Inferior parietal cortex (tissue), 1 donor: ENCODE data around the gene SLC1A4.
"Not testable (repeated sequence)": the region's sequence is repeated elsewhere in the genome, so short reads cannot be mapped to it uniquely, and the experiment has no call there.

ENCODE experiments used
- DNase-seq: peaks from one replicate; pipeline ENCODE4 v3.0.0-alpha.2; 2016; ENCODE audit errors: extremely low spot score

SLC1A4 gene

DNA sequence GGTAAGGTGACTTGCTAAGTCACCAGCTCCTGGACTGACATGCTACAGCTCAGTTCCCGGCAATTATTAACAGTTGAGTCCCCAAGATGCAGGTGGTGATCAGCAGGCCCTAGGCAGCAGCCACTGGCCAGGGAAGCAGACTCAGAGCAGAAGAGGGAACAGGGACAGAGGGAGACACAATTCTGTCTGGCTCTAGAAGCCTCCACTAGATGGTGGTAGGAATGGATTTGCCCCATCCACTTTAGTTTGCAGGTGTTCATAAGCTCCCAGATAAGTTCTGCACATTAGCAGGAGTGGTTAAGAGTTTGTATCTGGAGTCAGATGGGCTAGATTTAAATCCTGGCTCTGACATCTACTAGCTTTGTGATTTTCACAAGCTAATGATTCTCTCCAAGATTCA, 25.5 kb upstream of the SLC1A4 start:
- no peak for DNase-seq

DNA sequence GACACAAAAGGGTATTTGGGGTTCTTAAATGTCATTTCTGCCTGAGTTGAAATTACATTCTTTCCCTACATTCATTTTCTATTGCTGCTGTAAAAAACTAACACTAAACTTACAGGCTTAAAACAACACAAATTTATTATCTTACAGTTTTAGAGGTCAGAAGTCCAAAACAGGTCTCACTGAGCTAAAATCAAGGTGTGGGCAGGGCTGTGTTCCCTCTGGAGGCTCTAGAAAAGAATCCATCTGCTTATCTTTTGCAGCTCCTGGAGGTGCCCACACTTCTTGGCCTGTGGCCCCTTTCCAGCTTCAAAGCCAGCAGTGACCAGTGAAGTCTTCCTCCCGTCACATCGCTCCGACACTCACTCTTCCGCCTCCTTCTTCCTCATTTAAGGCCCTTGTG, 23.2 kb upstream of the SLC1A4 start:
- no peak for DNase-seq

DNA sequence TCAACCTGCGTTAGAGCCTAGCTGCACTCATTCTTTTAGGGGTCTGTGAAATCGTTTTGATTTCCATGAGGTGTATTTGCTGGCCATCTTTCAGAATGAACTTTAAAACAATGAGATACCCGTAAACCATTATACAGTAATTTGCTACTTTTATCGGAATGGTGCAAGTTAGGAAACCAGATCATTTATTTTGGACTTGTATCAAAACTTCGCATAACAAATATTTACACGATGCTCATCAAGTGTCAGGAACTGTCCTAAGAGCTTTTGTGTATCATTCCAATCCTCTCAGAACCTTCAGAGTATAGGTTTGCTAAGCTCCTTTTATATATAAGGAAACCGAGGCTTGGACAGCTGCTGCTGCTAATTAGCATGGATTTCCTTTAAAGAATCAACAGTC, 22.4 kb upstream of the SLC1A4 start:
- no peak for DNase-seq

DNA sequence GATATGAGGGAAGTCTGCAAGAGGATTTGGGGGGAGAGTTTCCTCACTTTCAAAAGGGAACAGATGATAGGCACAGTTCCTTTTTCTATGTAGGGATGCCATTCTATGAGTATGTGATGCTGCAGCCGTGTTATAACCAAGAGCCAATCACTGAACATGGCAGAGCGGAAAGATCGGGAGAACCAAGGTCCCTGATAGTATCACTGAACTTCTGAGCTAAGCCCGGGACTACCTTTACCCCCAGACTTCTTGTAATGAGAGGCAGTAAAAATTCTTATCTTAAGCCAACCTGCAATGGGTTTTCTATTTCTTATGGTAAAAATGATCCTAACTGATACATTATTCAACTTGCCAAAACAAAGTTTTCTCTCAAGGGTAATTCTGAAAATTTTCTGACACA, 21.6 kb upstream of the SLC1A4 start:
- no peak for DNase-seq

DNA sequence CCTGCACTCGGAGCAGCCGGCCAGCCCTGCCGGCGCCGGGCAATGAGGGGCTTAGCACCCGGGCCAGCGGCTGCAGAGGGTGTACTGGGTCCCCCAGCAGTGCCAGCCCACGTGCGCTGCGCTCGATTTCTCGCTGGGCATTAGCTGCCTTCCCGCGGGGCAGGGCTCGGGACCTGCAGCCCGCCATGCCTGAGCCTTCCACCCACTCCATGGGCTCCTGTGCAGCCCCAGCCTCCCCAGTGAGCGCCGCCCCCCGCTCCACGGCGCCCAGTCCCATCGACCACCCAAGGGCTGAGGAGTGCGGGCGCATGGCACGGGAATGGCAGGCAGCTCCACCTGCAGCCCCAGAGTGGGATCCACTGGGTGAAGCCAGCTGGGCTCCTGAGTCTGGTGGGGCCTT, 20.1 kb upstream of the SLC1A4 start:
- DNase-seq, result not testable (repeated sequence)

DNA sequence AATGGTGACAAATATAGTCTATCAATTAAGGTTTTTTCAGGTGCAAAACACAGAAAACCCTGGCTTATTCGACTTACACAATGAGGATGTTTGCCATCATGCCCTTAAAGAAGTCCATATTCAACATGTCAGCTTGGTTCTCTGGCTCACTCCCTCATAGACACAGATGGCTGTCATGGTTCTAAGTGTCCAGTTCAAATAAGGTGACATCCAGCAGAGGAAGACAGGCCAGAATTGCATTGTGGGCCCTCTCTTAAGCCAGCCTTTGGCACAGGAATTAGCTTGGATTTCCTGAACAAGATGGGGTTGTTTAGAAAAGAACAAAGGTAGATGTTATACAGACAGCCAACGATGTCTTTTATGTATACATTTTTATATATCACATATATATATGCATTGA, 18.7 kb upstream of the SLC1A4 start:
- DNase-seq, result no peak

DNA sequence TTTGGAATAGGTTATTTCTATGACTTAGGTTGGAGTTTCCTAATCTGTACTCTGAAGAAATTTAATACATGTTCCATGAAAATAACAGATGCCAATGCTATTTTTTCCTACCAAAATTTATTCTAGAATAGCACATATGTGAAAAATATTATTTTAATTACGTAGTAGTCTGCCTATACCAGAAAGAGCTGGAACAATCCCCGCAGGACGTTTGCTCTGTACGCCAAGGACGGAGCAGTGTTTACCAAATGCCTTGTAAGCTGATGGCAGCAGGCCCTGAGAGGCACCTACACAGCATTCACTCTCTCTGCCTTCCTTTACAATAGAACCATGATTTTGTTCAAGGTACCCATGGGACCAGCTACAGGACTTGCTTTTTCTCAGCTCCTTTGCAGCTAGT, 16.8 kb upstream of the SLC1A4 start:
- no peak for DNase-seq

DNA sequence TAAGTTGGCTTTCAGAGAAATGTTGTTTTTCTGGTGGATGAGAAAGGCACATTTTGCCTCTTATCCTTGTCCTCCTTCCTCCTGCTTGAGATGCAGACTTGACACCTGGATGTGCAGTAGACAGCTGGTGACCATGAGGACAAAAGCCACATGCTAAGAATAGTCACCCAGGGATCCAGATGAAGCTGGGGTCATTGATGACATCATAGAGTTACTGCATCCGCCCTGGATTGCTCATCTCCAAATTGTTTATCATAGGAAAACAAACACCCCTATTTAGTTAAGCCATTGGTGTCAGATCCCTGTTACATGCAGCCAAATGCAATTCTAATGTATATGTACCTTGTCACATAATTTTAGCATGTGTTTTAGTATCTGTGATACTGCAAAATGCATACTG, 16.3 kb upstream of the SLC1A4 start:
- no peak for DNase-seq

DNA sequence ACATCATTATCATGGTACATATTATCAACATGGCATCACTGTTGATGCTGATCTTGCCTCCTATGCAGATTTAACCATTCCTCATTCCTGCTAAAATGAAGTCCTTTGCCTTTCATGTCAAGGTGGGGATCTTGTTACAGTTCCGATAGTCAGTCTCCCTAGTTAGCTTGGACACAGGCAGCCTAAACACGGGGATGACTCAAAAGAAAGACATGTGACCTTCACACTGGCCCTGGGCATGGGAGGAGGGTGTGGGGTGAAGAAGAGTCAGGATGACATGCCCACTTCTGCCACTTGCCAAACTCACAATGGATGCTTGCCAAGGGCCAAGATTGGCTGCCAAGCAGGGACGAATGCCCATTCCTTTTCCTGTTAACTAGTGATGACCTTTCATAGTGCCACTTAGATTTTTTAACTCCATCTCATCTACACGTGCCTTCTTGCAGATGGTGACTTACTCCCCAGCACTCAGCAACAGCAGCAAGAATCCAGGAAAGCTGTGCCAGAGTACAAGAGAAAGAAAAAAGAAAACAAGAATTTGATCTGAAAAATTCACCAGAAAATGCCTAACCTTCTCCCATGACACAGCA, 13.9 kb upstream of the SLC1A4 start:
- DNase-seq, result no peak

DNA sequence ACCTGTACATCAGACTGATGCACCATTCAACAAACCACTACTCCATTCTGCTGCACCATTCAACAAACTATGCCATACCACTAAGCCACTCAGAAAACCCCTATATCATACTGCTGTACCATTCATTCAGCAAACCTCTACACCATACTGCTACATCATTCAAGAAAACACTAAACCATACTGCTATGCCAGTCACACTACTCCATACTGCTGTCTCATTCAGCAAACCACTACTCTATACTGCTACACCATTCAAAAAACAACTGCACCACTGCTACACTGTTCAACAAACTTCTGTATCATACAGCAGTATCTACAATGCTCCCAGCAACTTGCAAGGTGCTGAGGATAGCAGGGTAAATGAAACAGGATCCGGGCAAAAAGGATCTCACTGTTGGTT, 12.9 kb upstream of the SLC1A4 start:
- DNase-seq, result no peak

DNA sequence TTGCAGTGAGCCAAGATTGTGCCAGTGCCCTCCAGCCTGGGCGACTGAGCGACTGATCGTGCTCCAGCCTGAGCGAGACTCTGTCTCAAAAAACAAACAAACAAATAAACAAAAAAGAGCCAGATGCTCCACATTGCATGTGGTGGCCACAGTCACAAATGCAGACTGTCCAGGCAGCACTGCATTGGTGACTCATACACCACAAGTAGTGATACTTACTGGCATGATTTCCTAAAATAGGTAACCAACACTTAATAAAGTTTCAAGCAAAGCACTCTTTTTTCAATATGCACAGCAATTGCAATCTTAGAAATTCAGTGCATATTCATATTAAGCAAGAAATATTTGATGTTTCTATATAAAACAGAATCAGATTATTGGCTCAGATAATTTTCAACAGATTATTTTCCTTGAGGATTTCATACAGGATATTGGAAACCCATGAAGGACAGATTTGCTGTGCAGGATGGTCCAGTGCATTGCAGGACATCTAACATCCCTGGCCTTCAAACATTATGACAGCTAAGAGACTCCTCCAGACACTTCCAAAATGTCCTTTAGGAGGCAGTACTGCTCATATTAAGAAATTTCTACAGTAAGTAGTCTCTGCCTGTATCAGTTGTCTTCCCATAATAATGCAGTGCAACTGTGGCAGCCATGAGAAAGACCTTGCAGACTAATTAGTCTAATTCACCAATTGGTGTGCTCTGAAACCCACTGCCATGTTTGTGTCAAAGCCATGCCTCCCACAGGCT, 10.5 kb upstream of the SLC1A4 start:
- no peak for DNase-seq

DNA sequence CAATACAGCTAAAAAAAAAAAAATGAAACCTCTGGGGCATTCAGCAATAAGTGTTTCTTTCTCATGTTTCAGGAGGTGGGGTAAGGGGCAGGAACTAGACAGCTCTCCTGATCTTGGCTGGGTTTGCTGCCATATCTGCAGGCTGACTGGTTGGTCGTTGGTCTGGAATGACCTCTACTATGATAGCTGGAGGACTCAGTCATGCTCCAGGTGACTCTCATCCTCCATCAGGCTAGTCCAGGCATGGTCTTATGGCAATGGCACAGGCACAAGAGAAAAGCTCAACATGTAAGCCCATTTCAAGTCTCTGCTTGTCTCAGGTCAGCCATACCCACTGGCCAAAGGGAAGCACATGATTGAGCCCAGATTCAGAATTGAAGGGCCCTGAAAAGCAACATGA, 9.5 kb upstream of the SLC1A4 start:
- no peak for DNase-seq

DNA sequence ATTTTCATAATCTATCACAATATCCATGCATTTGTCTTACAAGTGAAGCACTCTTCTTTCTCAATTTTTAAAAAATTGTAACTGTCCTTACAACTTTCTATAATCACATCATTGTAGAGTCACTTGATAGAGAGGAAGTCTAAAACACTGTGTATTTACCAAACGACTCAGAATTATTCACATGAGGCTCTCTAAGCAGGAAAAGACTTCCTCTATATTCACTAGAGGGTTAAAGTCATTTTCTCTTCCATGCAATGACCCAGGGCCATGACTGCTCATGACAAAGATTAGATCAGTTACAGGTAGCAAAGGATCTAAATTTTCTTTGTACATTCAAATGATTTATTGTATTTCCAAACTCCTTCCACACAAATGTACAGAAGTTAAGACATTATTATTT, 9.0 kb upstream of the SLC1A4 start:
- no peak for DNase-seq

DNA sequence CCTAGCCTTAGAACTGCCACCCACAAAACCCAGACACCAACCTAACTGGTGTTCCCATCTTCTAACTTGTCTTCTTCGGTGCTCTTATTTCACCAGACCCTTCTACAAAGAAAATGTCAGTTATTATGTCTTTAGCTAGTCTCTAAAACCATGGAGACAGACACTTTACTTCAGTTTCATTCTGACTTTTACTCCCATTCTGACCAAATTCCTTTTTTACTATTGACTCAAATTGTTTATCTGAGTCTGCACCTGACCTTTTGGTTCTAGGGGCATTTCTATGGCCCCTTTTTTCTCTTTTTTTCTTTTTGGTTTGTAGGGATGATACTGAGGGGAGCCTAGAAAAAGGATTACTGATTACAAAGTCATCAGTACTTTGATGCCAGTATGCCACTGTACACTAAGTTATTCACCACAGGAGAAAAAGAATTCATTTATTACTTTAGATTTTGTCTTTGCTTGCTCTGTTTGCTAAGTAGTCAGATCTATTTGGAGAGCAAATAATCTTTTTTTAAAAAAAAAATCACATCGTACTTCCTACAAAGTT, 6.8 kb upstream of the SLC1A4 start:
- no peak for DNase-seq

DNA sequence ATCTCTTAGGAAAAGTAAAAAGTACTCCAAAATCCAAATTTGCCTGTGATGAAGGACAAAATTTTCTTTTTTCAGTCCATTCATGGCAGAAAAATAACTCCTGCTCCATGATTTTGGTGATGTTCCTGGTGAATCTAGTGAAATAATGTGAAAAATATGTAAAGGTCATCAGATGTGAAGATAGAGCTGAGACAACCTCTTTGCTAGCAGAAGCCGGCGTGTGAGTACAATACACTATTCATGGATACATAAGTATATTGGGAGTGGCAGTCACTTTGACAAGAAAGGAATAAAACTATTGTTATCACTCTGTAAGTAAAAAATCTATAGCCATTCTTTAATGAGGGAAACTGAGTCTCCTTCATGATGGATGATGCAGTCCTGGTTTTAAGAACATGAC, 6.3 kb upstream of the SLC1A4 start:
- DNase-seq, result no peak

DNA sequence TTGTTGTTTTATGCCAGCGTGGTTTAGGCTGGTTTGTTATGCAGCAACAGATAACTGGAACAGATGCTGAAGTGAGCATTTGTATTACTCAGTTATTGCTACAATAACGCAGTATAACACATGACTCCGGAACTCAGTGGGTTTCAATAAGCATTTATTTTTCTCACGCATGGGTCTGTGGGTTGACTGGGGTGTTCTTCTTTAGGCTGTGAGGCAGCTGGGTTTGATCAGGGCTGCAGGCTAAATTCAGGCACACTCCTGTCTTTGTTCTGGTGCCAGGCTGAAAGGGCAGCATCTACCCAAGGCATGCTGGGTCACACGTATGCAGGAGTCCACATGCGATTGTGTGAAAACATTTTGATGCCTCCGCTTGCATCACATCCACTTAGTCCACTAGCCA, 3.8 kb upstream of the SLC1A4 start:
- no peak for DNase-seq

DNA sequence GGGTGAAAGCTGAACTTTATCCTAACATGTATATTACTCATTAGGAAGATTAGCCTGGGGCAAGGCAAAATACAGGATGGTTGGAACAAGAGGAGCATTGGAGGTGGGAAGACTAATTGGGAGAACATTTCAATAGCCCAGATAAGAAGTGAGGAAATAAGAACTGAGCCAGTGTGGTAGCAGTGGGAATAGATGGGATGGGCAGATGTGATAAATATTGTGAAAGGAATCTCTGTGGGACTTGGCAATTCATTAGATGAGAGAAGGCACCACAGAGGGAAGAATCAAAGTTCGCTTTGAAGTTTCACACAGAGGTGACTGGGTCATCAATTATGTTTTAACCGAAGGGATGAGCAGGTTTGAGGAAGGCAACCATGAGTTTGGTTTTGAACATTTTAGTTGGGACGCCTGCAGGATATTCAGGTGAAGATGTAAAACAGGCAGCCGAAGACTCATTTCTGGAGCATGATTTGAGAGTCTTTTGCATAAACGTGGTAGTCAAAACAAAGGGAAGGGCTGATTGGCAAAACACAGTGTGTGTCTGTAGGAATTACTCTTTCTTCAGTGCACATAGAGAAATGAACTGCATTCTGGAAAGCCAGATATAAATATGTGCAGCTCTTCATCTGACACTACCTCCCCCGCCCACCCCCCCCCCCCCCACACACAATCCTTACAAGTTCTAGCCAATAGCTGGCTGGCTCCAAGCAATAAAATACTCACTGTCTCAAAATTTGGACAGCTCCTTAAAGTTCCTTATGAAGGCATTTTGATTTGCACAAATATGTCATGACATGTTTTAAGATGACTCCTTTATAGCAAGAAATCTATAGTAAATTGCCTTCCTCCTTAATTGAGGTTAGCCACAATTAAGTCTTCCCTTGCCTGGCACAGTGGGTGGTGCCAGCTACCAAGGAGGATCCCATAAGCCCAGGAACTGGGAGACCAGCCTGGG, 1.9 kb upstream of the SLC1A4 start:
- DNase-seq, result no peak

DNA sequence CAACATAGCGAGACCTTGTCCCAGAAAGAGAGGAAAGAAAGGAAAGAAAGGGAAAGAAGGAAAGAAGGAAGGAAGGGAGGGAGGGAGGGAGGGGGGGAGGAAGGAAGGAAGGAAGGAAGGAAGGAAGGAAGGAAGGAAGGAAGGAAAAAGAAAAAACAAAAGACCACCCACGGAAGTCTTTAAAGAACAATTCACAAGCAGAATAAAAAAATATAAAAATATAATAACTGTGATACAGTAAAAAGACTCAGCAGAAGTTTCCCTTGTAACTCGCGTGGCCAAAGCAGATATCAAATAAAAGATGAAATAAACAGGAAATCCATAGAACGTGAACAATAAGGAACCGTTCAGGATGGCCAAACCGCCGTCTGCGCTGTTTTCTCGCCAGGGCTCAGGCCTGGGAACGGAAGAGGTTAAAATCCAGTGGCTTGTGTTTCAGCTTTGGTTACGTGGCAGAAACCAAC, 1.2 kb upstream of the SLC1A4 start:
- no peak for DNase-seq

DNA sequence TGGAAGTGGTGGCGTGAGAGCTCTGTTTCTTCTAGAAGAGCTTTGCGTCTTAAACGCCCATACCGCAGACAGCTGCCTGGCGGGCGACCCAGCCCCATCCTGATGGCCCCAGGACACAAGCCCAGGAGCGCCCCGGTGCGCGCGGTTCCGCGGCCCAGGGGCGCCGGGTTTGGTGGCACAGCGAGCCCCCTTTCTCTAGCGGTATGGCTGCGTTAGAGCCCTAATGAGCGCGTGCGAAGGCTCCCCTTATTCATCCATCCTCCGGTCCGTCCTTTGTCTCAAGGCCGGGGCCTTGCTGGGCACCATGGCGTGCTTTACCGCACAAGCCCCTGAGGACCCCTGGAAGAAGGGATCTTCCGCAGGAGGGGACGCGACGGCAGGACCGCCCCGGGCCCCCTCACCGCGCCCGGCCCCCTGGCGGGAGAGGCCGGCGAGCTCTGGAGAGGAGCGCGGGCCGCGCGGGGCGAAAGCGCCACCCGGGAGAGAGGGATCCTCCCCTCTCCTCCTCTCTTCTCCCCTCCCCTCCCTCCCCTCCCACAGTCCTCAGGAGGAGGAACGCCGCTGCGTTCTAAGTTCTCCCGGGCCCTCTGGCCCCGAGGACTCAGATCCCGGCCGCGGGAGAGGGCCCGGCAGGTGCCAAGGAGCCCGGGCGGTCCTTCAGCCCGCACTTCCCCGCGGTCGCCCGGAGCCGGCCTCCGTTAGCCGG, 626 bp upstream of the SLC1A4 start:
- peak; percentile 64 for DNase-seq

DNA sequence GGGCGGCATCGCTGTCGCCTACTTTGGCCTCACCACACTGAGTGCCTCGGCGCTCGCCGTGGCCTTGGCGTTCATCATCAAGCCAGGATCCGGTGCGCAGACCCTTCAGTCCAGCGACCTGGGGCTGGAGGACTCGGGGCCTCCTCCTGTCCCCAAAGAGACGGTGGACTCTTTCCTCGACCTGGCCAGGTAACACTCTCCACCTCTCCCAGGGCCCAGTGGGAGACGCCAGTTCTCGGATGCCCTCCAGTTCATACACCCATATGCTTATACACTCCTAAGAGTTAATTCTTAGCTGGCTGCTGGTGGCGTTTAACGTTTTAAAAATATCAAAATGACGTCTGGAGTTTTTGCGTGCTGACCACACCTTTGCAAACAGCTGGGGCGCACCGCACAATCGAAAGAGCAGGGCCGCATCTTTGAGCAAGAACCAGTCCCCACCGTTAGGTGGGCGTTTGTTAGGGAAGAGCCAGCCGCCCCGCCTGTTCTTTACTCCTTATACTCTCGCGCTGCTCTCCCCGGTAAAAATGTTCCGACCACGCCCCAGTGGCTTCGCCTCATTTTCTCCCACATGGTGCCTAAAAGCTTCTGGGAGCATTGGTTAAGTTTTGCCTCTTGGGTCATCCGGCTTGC, 899 bp downstream of the SLC1A4 start:
- no peak for DNase-seq

DNA sequence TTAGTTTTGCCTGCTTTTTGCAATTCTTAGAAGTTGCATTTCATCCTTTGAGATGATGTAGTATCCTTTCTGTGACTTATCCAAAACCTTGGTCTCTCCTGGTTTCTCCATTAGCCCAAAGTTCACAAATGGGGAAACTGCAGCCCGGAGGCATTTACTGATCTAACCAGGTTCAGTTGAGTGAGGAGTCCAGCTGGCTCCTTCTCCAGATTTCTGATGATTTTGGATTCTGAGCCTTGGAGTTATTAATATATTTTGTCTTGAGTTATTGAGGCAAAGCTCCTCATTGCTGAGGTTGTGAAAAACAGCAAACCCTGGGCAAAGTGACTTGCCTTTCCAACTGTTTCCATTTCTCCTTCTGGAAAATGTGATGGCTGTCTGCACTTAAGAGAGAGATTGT, 1.7 kb downstream of the SLC1A4 start:
- DNase-seq, result no peak
